Inferior parietal cortex (tissue), 1 donor: ENCODE measurements around the gene CARMIL1.

Experiments used
- DNase-seq: peaks from one replicate; pipeline ENCODE4 v3.0.0-alpha.2; 2016; ENCODE audit errors: extremely low spot score

The CARMIL1 gene

GRCh38 chr6:25652007-25652515 is 372.9 kb downstream of the CARMIL1 start, which contains the start of gene SCGN:
Gene SCGN, plus strand, starts transcription at chr6:25652215. Its CDS starts 189 bp downstream, at chr6:25652404.
- no peak for DNase-seq

GRCh38 chr6:25655723-25656122 is 376.5 kb downstream of the CARMIL1 start:
- DNase-seq = no peak

GRCh38 chr6:25659633-25660368 is 380.6 kb downstream of the CARMIL1 start:
- no peak for DNase-seq

- no peak for DNase-seq
Measured at GRCh38 chr6:25660512-25660911, 381.3 kb downstream of the CARMIL1 start.

- DNase-seq = no peak
Measured at GRCh38 chr6:25661129-25661779, 382.1 kb downstream of the CARMIL1 start.

GRCh38 chr6:25665455-25665854 is 386.3 kb downstream of the CARMIL1 start:
- no peak for DNase-seq

GRCh38 chr6:25669413-25669812 is 390.2 kb downstream of the CARMIL1 start:
- DNase-seq = no peak
